Measurements from ENCODE around the gene GABRD. TPM values are rescaled to one million over a fixed set of nuclear protein-coding genes. Genes with fewer than 3 reads are reported as not detected.
A peak's percentile ranks its signal among the peaks of the same experiment; 100 is the strongest.

The GABRD gene
- total and polyA plus RNA-seq, 2 of the 13 experiments (the other 11 are each of a cell fraction or from before 2014, with no cell fraction given): not detected

DNA sequence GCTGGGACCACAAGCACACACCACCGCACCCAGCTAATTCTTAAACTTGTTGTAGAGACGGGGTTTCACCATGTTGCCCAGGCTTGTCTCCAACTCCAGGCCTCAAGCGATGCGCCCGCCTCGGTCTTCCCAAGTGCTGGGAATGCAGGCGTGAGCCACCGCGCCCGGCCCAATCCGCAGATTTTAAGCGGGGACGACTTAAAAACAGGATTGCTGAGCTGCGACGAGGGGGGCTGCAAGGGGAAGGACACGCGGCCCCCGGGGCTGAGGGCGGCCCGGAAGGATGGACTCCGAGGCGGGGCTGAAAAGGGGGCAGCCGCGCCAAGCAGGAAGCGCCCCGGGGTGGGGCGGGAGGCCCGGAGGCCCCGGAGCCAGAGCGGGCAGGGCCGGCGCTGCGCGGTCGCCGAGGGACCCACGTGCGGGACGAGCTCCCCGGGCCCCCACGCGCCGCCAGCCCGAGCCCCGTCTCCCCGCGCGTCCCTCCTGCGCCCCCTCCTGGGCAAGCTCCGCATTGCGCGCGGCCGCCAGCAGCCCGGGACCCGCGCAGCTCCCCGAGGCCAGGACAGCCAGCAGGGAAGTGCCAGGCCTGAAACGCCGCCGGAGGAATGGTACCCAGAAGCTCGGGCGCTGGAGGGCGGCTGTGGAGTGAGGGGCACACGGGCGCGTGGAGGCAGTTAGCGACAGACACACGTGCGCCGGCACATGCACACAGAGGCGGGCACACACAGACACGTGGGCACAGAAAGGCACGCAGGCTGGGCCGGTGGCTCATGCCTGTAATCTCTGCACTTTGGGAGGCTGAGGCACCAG lies 25.6 kb downstream of the GABRD start (continued):
- TF ChIP-seq ZBTB10 (CRISPR knock-in tag; IDR thresholded peaks at IDR 0.05; ENCODE audit: borderline replicate concordance): no peak
- 0 out of 3 replicates have a peak, but pooled peaks have one; percentile 11 for TF ChIP-seq MXI1 (IDR thresholded peaks at IDR 0.05; ENCODE audit: borderline replicate concordance, low read depth, low read length)
- TF ChIP-seq SNAPC2 (CRISPR knock-in tag; IDR thresholded peaks at IDR 0.05): no peak
- TF ChIP-seq SNRNP70 (IDR thresholded peaks at IDR 0.05; ENCODE audit: low read depth, low read length): no peak
- no peak for TF ChIP-seq E2F5 (CRISPR knock-in tag; conservative IDR thresholded peaks at IDR 0.05)
- no peak for TF ChIP-seq NR2F2 (IDR thresholded peaks at IDR 0.05; ENCODE audit: borderline replicate concordance, low read depth)
- no peak for TF ChIP-seq GABPA (IDR thresholded peaks at IDR 0.05; ENCODE audit: low read depth, low read length)
- TF ChIP-seq GABPA (CRISPR knock-in tag; IDR thresholded peaks at IDR 0.05; ENCODE audit: low read depth): no peak
- TF ChIP-seq KDM2A (CRISPR knock-in tag; IDR thresholded peaks at IDR 0.05; ENCODE audit: borderline replicate concordance, low read depth): no peak; the same call in 1 of the 2 replicates
- no peak for TF ChIP-seq ZNF549 (CRISPR knock-in tag; IDR thresholded peaks at IDR 0.05)
- no peak; the same call in 1 of the 2 replicates for TF ChIP-seq ZFP90 (CRISPR knock-in tag; IDR thresholded peaks at IDR 0.05; ENCODE audit: borderline replicate concordance)
- no peak for TF ChIP-seq ATF7-NPFF (CRISPR knock-in tag; IDR thresholded peaks at IDR 0.05; ENCODE audit: low read depth)
- no peak for TF ChIP-seq HNRNPH1 (optimal IDR thresholded peaks at IDR 0.05; ENCODE audit: low read depth, low read length)
- TF ChIP-seq, protein P1, sequence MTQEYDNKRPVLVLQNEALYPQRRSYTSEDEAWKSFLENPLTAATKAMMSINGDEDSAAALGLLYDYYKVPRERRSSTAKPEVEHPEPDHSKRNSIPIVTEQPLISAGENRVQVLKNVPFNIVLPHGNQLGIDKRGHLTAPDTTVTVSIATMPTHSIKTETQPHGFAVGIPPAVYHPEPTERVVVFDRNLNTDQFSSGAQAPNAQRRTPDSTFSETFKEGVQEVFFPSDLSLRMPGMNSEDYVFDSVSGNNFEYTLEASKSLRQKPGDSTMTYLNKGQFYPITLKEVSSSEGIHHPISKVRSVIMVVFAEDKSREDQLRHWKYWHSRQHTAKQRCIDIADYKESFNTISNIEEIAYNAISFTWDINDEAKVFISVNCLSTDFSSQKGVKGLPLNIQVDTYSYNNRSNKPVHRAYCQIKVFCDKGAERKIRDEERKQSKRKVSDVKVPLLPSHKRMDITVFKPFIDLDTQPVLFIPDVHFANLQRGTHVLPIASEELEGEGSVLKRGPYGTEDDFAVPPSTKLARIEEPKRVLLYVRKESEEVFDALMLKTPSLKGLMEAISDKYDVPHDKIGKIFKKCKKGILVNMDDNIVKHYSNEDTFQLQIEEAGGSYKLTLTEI (CRISPR knock-in tag; conservative IDR thresholded peaks at IDR 0.05): no peak
- peak; percentile 61; the same call in 1 of the 2 replicates for TF ChIP-seq HNRNPL (IDR thresholded peaks at IDR 0.05; ENCODE audit: low read depth, low read length)
- no peak for TF ChIP-seq NFIB (CRISPR knock-in tag; IDR thresholded peaks at IDR 0.05; ENCODE audit: borderline replicate concordance)
- TF ChIP-seq ZNF317 (CRISPR knock-in tag; IDR thresholded peaks at IDR 0.05): no peak
- 0 out of 2 replicates have a peak, but pooled peaks have one; percentile 26 for TF ChIP-seq HIVEP1 (CRISPR knock-in tag; IDR thresholded peaks at IDR 0.05)
- no peak for TF ChIP-seq ZBTB25 (CRISPR knock-in tag; IDR thresholded peaks at IDR 0.05)
- TF ChIP-seq, protein P2, sequence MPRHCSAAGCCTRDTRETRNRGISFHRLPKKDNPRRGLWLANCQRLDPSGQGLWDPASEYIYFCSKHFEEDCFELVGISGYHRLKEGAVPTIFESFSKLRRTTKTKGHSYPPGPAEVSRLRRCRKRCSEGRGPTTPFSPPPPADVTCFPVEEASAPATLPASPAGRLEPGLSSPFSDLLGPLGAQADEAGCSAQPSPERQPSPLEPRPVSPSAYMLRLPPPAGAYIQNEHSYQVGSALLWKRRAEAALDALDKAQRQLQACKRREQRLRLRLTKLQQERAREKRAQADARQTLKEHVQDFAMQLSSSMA (CRISPR knock-in tag; IDR thresholded peaks at IDR 0.05): no peak
- TF ChIP-seq PTBP1 (IDR thresholded peaks at IDR 0.05; ENCODE audit: low read depth, low read length, poor library complexity, severe bottlenecking): no peak

Data from HepG2 (cell line).